B cell (primary cell): ENCODE data around the gene FAM219A. TPM values are rescaled to one million over a fixed set of nuclear protein-coding genes. Genes with fewer than 3 reads are reported as not detected.
A peak's percentile ranks its signal among the peaks of the same experiment; 100 is the strongest.

ENCODE experiments used
- ATAC-seq: fragments of 200-7000 bp; cut with Tn5 transposase; one replicate; pipeline ENCODE4 v1.10.0; 2021; ENCODE audit warnings: low read depth, mild to moderate bottlenecking, moderate number of reproducible peaks, moderate library complexity
- CTCF ChIA-PET: fragments of 350-600 bp; sonication (Branson Sonifier 250); formaldehyde crosslinking; loops from one replicate; lab custom pipeline; 2021; ENCODE audit warnings: antibody characterized with exemption, inconsistent platforms; lab: Charles Lee
- POLR2A ChIA-PET: fragments of 350-600 bp; sonication (Branson Sonifier 250); formaldehyde crosslinking; loops from one replicate; lab custom pipeline; 2021; ENCODE audit warnings: antibody characterized with exemption; lab: Charles Lee
- DNase-seq: peaks from one replicate; pipeline ENCODE4 v3.0.0; 2013
- H2AFZ ChIP-seq: 2 replicates; pipeline ENCODE4 v1.6.1; 2012; ENCODE audit warnings: mild to moderate bottlenecking, low read depth, low read length; ENCODE audit not compliant: insufficient read depth, poor library complexity, severe bottlenecking
- H3K27ac ChIP-seq, 2 donors: 1 replicate in 1 of 2; 2 replicates in 1 of 2; pipeline ENCODE4 v1.5.1; 2012 to 2013; ENCODE audit warnings: low read length in 2 of 2, mild to moderate bottlenecking in 2 of 2, moderate library complexity in 1 of 2
- H3K27me3 ChIP-seq, 4 experiments: fragments of 200-600 bp in 1 of 4; sonication (generic) in 1 of 4; replicated peaks in 1 of 4; 1 replicate in 2 of 4; 2 replicates in 2 of 4; pipeline versions ENCODE4 v1.6.1 to v1.7.0; 2013 to 2016; ENCODE audit warnings: low read length in 3 of 4, mild to moderate bottlenecking in 2 of 4, mixed read lengths in 1 of 4, moderate library complexity in 1 of 4; ENCODE audit not compliant: insufficient read depth in 4 of 4, control insufficient read depth in 3 of 4; ENCODE audit errors: control extremely low read depth in 1 of 4
- H3K36me3 ChIP-seq, 2 experiments: replicated peaks in 1 of 2; 1 replicate in 1 of 2; 2 replicates in 1 of 2; pipeline versions ENCODE4 v1.6.1 to v1.7.1; 2013; ENCODE audit warnings: low read length in 1 of 2; ENCODE audit not compliant: insufficient read depth in 2 of 2, control insufficient read depth in 1 of 2; ENCODE audit errors: control extremely low read depth in 1 of 2, extremely low read depth in 1 of 2
- H3K4me1 ChIP-seq, 2 donors: fragments of 200-600 bp in 1 of 2; sonication (generic) in 1 of 2; 1 replicate in 1 of 2; 2 replicates in 1 of 2; pipeline versions ENCODE4 v1.5.1 to v1.6.1; 2013 to 2017; ENCODE audit warnings: low read length in 2 of 2; ENCODE audit not compliant: control insufficient read depth in 2 of 2, insufficient read depth in 2 of 2
- H3K4me2 ChIP-seq: replicated peaks from 2 replicates; pipeline ENCODE3; 2012; ENCODE audit warnings: mild to moderate bottlenecking, low read depth, low read length; ENCODE audit not compliant: poor library complexity, severe bottlenecking
- H3K4me3 ChIP-seq, 5 experiments: fragments of 200-600 bp in 1 of 5; sonication (generic) in 1 of 5; 1 replicate in 3 of 5; 2 replicates in 2 of 5; pipeline versions ENCODE4 v1.5.1 to v1.7.0; 2011 to 2016; ENCODE audit warnings: low read length in 4 of 5, mild to moderate bottlenecking in 4 of 5, low read depth in 2 of 5, control low read depth in 1 of 5, moderate library complexity in 1 of 5; ENCODE audit not compliant: insufficient read depth in 1 of 5; ENCODE audit errors: control extremely low read depth in 1 of 5, extremely low read depth in 1 of 5
- H3K79me2 ChIP-seq: fragments of 200-600 bp; sonication (generic); one replicate; pipeline ENCODE4 v1.6.0; 2016; ENCODE audit warnings: low read length; ENCODE audit not compliant: control insufficient read depth, insufficient read depth
- H3K9ac ChIP-seq: fragments of 200-600 bp; sonication (generic); 2 replicates; pipeline ENCODE4 v1.6.1; 2017; ENCODE audit warnings: mild to moderate bottlenecking, low read length, moderate library complexity
- H3K9me3 ChIP-seq, 3 donors: one replicate each; pipeline versions ENCODE4 v1.6.1 to v1.7.1; 2013; ENCODE audit warnings: low read length in 2 of 3; ENCODE audit not compliant: control insufficient read depth in 2 of 3, insufficient read depth in 1 of 3; ENCODE audit errors: control extremely low read depth in 1 of 3
- H4K20me1 ChIP-seq: 2 replicates; pipeline ENCODE4 v1.6.0; 2012; ENCODE audit warnings: mild to moderate bottlenecking, low read length; ENCODE audit not compliant: insufficient read depth, control insufficient read depth, poor library complexity, severe bottlenecking
- H3K27ac Mint-ChIP-seq: one replicate; pipeline ENCODE4 v1.8.0; 2021; ENCODE audit warnings: mixed read lengths
- H3K27me3 Mint-ChIP-seq: one replicate; pipeline ENCODE4 v1.8.0; 2021; ENCODE audit warnings: mixed read lengths
- H3K4me1 Mint-ChIP-seq: one replicate; pipeline ENCODE4 v1.8.0; 2021; ENCODE audit warnings: mixed read lengths
- H3K4me3 Mint-ChIP-seq: one replicate; pipeline ENCODE4 v1.8.0; 2021; ENCODE audit warnings: mixed read lengths
- H3K9me3 Mint-ChIP-seq: one replicate; pipeline ENCODE4 v1.8.0; 2022; ENCODE audit warnings: mixed read lengths; ENCODE audit not compliant: insufficient read depth
- EZH2 ChIP-seq: IDR thresholded peaks from 2 replicates; pipeline ENCODE4 v1.6.1; 2012; ENCODE audit warnings: borderline replicate concordance, low read depth, mild to moderate bottlenecking, moderate library complexity, low read length; ENCODE audit not compliant: insufficient read depth, poor library complexity, severe bottlenecking
- WGBS: methylation state at CpG from one replicate; pipeline ENCODE4 v1.1.5; 2013; ENCODE audit warnings: missing lambda C conversion rate; ENCODE audit not compliant: insufficient coverage; 5-methylcytosine and 5-hydroxymethylcytosine counted together
- intact Hi-C: fragments of 100-400 bp; cut with micrococcal nuclease; formaldehyde crosslinking; loops from one replicate; pipeline ENCODE4 v1.10.0; 2022
- polyA plus RNA-seq: library from polyadenylated mRNA; depleted of rRNA; stranded (reverse); fragments of >200 nt; gene quantifications from 2 replicates; pipeline ENCODE4 v1.2.3, GENCODE V29; 2012
- total RNA-seq, 2 donors: library from RNA; stranded (reverse); fragments of 120-200 nt in 1 of 2; gene quantifications; 1 replicate in 1 of 2; 2 replicates in 1 of 2; pipeline versions ENCODE4 v1.2.3 to v1.2.4, GENCODE V29; 2013 to 2022
- TF ChIP-seq, protein P1 (sequence below): fragments of 200-600 bp; IDR thresholded peaks from one replicate; pipeline ENCODE4 v1.8.0; 2022; ENCODE audit warnings: antibody characterized with exemption, mild to moderate bottlenecking

FAM219A gene
- total and polyA plus RNA-seq, 2 donors (not counting 1 experiment from before 2014, with no cell fraction given) = 12.9 to 17.3 TPM

- Mint-ChIP-seq H3K9me3 (no peaks in the 10 kb centered on the region), H3K4me3 (peak overlapping the region; percentile 91), H3K27ac (peak overlapping the region; percentile 59), H3K4me1 (peaks cover 43% of the 10 kb centered on the region), H3K27me3 (no peaks in the 10 kb centered on the region)
- intact Hi-C loops = loop anchor here (2.0 to 10.0 kb wide), 8 partner anchors 251 to 904 kb away; partner anchors contain the start of genes ATOSB, DCAF12, NOL6 and PIGO
- ChIA-PET POLR2A (interaction anchor here (0.7 to 1.7 kb wide), 2 partner anchors 47 to 259 kb away, joined by 4 to 5 read pairs; partner anchors contain the start of gene SIGMAR1), CTCF (interaction anchor here (0.5 to 5.7 kb wide), 17 partner anchors 10 to 753 kb away, joined by 3 to 72 read pairs (median 4); partner anchors contain the start of genes RPP25L, UBAP1 and UBAP2)
- ATAC-seq (no peak), DNase-seq (no peak)
- H3K79me2 ChIP-seq = no peaks in the 10 kb centered on the region
- 93% methylated on average over 3 of the region's 3 CpGs for WGBS
- no peak overlapping the region for H2AFZ ChIP-seq
- H3K4me2 ChIP-seq = no peak overlapping the region
- H4K20me1 ChIP-seq = no peaks in the 10 kb centered on the region
- H3K4me1 ChIP-seq = peaks cover 29 to 43% of the 10 kb centered on the region in 2 donors
- peaks cover 0 to 14% (median 0%) of the 10 kb centered on the region in 3 donors for H3K9me3 ChIP-seq
- no peak overlapping the region for H3K27ac ChIP-seq
- H3K36me3 ChIP-seq = no peaks in the 10 kb centered on the region
- H3K27me3 ChIP-seq = peaks cover 0 to 16% (median 4%) of the 10 kb centered on the region in 4 experiments
- H3K9ac ChIP-seq = no peak overlapping the region
- TF ChIP-seq, protein P1, sequence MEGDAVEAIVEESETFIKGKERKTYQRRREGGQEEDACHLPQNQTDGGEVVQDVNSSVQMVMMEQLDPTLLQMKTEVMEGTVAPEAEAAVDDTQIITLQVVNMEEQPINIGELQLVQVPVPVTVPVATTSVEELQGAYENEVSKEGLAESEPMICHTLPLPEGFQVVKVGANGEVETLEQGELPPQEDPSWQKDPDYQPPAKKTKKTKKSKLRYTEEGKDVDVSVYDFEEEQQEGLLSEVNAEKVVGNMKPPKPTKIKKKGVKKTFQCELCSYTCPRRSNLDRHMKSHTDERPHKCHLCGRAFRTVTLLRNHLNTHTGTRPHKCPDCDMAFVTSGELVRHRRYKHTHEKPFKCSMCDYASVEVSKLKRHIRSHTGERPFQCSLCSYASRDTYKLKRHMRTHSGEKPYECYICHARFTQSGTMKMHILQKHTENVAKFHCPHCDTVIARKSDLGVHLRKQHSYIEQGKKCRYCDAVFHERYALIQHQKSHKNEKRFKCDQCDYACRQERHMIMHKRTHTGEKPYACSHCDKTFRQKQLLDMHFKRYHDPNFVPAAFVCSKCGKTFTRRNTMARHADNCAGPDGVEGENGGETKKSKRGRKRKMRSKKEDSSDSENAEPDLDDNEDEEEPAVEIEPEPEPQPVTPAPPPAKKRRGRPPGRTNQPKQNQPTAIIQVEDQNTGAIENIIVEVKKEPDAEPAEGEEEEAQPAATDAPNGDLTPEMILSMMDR = no peak
- no peak for TF ChIP-seq EZH2
- no peak overlapping the region for H3K4me3 ChIP-seq
Measured at GRCh38 chr9:34378376-34379060, 79.9 kb downstream of the FAM219A start.

DNA sequence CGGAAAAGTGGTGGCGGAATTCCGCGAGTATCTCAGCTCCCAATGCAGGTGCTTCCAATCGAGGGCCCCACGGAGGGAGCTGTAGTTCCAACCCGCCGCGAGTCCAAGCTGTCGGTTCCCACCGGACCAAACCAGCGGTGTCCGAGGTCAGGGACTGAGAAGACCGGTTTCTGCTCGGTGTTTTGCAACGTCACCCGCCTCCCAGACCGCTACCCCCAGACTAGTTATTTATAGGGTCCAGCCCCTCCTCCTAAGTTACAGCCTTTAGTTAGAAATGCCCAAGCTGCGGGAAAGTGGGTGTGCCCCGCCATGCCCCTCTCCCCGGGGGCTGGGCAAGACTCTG lies 81.0 kb downstream of the FAM219A start:
- Mint-ChIP-seq H3K27me3 (no peaks in the 10 kb centered on the region), H3K9me3 (no peaks in the 10 kb centered on the region), H3K4me1 (peaks cover 39% of the 10 kb centered on the region), H3K27ac (no peak overlapping the region), H3K4me3 (peak overlapping the region; percentile 98)
- Histone ChIP-seq H3K27me3 (peaks cover 0 to 16% (median 4%) of the 10 kb centered on the region in 4 experiments), H4K20me1 (no peaks in the 10 kb centered on the region), H3K36me3 (no peaks in the 10 kb centered on the region), H3K4me3 (peak overlapping the region; percentile 69 to 85 (median 80)), H3K9me3 (peaks cover 0 to 18% (median 0%) of the 10 kb centered on the region in 3 donors), H3K27ac (no peak overlapping the region), H2AFZ (peak overlapping the region; percentile 87), H3K4me1 (peaks cover 29 to 43% of the 10 kb centered on the region in 2 donors), H3K79me2 (no peaks in the 10 kb centered on the region), H3K4me2 (peak overlapping the region; percentile 99), H3K9ac (peak overlapping the region; percentile 77)
- no peak for TF ChIP-seq EZH2
- TF ChIP-seq, protein P1 = no peak
- DNase-seq (no peak), ATAC-seq (no peak)
- intact Hi-C loops = loop anchor here (1.0 to 10.0 kb wide), 12 partner anchors 146 to 903 kb away; partner anchors contain the start of genes ATOSB, DCAF12, NOL6 and PIGO
- ChIA-PET POLR2A (interaction anchor here (1.1 to 1.9 kb wide), 3 partner anchors 46 to 260 kb away, joined by 4 to 5 read pairs (median 4); partner anchors contain the start of gene SIGMAR1), CTCF (interaction anchor here (0.8 to 5.7 kb wide), 11 partner anchors 9 to 738 kb away, joined by 3 to 72 read pairs (median 4); partner anchors contain the start of gene ATOSB)
- WGBS = 2% methylated on average over 18 of the region's 21 CpGs
